ENCODE results near the gene SNAPIN.

DNA sequence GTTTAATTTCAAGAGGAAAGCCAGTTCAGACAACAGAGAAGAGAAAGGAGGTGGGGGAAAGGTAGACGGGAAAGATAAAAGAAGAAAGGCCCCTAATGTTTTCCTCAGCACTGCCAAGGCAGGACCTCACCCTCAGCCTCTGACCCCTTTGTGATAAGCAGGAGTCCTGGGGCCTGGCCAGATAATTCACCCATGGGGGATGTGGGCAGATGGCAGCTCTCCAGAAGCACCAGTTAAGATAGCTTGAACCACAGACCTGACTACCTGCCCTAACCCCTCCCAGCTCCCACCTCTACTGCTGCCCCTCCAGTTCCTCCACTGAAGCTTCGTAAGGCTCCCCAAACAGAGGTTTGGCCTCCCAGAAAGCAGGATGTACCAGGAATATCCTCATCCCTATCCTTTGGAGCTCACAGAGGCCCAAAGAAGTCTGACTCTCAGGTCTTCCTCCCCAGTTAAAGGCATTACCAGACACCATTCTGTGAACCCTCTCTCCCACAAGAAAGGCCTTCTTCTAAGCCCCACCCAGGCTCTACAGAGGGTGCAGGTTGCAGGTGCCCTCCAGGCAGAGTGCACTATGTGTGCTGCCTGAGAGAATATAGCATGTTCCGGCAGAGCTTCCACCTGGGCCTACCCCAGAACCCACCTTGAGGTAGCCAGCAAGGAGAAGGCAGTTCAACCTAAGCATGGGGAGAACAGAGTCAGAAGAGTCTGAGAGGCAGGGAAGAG lies 9.2 kb upstream of the SNAPIN start:
- no peak for TF ChIP-seq CTCF (IDR thresholded peaks at IDR 0.05; ENCODE audit: low read depth, low read length, poor library complexity, severe bottlenecking)
- no peak for TF ChIP-seq EZH2phosphoT487 (IDR thresholded peaks at IDR 0.05; ENCODE audit: borderline replicate concordance, low read length)

All from DOHH2 (cell line).